GM19397 (cell line): ENCODE results near the gene C6orf136.

Experiments used
- ATAC-seq: cut with Tn5 transposase; IDR thresholded peaks from one replicate; pipeline ENCODE4 v1.9.1; 2021; ENCODE audit warnings: mild to moderate bottlenecking, moderate library complexity; ENCODE audit not compliant: unreplicated experiment

The C6orf136 gene

DNA sequence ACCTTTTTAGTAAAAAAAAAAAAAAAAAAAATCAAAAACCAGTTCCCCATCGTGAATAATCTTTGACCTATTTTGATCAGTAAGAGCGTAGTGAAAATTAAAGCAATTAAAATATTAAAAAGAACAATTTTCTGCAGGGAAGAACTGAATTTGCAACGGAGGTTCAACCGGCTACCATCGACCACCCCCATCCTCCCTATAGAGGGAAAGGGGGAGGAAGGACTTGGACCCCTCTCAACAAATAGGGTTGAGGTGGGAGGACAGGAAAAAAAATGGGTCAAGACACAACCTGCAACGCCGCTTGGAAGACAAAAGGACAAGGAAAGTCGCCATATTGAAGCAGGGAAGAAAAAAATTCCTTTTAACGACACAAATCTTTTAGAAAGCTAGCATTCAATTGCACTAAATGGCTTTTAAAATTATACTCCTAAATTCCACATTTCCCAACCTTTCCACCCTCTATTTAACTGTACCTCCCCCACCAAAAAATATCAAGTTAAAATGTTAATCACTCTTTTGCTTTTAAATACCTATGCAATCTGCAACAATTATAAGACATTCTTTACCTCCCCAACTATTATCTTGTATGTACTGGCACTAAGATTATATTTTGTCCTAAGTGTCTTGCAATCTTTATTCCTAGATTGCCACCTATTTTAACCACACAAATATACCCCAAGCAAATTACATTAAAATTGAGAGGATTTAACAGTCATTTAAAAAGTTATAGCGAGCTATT lies 31.5 kb upstream of the C6orf136 start:
- no peak for ATAC-seq

DNA sequence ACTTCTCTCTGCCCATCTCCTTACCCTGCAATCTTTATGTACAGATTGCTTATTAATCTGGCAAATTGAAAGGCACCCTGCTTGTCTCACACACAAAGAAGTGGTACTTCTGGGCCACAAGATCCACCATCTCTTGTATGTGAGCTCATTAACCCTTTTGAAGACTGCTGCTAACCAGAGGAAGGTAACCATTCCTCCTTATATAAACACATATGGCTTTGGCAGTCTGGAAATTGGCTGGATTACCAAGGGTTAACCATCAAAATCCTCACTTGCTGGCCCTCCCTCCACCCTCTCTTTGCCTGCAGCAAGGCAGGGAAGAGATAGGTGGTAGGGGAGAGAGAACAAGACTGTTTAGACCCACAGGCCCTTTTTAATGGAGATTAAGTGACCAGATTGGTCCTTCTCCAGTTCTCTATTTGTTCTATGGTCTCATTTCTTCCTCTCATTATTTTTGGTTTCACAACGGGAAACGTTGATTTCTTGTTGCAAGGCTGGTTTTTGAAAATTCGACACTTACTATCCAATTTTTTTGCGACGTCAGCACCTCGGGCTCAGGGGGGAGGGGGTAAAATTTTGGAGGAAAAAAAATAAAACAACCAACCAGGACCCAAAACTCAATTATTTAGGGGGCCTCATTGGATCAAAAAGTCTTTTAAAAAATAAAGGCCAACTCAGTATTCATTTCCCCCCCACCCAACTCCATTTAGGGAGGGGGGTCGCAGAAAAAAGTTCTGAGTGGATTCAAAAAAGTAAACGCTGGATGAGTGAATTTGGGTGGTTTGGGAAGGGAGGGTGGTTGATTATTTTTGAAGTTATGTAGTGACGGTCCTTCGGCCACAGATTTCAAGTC lies 30.7 kb upstream of the C6orf136 start:
- ATAC-seq, result no peak

DNA sequence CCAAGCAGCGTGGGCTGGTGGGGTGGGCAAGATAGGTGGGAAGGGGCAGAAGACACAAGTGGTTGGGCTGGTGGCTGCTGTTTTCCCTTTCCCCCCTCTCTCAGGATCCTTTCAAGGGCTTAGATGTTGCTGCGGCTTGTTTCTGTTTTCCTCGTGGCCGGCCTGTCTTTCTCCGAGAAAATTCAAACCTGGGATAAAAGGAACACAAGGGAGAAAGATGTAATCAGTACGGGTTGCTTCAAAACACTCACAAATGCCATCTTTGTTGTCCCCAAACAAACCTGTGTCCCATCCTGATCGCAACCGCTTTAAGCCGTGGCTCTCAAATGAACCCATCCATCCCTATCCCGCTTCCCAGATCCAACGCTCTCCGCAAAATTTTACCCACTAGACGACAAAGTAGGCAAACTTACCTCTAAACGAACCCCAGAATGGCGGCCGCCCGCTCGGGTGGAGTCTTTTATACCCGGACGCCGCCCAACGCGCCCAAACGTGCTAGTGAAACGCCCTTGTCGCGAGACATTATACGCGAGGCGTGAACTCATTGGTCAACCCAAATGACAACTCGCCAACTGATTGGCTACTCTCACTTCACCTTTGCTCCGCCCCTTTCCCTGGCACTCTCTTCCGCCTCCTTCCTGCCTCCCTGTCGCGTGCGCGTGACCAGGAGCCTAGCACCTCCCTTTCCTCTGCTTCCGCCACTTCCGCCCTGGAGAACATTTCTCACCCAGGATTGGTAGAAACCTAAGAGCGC lies 29.9 kb upstream of the C6orf136 start, which contains the start of gene PPP1R10:
Gene PPP1R10 (minus strand): TSS at position 433 of the 754 bp plus-strand sequence. CDS start 7,299 bp downstream, outside the sequence.
- peak; percentile 80 for ATAC-seq

DNA sequence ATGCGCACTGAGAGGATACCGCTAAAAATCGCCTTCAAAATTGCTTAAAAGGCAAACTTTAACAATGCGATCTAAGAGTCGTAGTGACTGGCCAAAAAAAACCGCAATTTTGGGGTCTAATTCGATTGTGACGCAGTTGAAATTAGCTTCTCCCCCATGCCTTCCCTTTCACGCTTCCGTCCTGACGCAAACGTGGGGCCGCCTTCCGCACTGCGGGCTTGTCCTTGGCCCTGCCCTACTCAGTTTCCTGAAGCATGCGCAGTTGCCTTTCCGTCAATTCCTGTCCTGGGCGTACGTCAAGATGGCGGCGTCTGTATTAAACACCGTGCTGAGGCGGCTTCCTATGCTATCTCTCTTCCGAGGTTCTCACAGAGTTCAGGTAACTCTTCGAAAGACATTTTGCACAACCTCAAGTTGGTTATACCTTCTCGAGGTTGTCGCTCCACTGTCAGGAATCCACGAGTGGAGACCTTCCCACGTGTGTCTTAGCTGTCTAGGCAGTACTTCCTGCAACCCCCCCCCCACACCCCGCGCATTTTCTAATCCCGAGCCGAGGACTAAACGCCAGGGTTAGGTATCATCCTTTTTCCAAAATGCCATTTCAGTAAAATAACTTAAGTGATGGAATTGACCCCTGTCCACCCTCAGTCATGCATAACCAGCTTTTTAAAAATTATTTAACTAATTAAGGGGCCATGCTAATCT lies 29.2 kb upstream of the C6orf136 start, which contains the start of gene MRPS18B:
Gene MRPS18B (plus strand): TSS at position 276 of the 705 bp plus-strand sequence. CDS start 26 bp downstream, at position 302.
- ATAC-seq, result peak; percentile 81

DNA sequence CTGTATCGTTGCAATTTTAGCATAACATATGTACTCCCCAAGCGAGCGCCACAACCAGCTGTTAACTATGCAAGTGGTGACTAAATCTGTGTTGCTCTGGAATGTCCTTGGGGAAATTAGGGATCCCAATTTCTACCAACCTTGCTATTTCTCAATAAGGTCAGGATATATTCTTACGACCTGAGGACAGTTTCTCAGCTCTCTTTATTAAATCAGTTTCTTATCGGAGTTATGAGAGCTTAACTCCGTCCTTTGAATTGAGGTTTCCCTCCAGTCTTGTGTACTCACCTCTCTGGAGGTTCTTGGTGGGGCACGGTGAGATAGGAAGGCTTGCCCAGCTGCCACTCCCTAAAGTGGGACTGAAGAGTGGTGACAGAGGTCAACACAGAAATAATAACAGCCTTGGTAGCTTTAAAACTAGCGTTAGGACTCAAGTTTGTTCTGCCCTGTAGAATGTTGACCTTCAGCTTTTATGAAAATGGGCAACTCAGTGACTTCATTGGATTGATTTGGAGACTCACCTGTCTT lies 28.6 kb upstream of the C6orf136 start:
- ATAC-seq, result no peak

DNA sequence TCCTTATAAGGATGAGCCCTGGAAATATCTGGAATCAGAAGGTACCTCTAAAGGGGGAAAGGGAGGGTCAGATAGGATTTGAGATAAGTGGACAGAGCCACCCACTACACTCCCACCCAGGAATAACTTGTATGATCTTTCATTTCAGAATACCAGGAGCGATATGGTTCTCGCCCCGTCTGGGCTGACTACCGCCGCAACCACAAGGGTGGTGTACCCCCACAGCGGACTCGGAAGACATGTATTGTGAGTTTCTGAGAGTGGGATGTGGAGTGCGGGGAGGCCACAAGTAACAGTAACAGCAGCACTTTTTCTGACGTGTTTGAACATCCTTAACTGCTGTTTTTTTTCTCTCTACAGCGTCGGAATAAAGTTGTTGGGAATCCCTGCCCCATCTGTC lies 27.4 kb upstream of the C6orf136 start:
- ATAC-seq, result no peak

DNA sequence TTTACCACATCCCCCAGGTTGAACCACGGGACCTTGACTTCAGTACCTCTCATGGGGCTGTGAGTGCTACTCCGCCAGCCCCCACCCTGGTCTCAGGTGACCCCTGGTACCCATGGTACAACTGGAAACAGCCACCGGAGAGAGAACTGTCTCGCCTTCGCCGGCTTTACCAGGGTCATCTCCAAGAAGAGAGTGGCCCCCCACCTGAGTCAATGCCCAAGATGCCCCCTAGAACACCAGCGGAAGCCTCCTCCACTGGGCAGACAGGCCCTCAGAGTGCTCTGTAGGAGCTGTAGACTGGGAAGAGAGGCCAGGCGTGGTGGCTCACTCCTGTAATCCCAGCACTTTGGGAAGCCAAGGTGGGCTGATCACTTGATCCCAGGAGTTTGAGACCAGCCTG lies 21.4 kb upstream of the C6orf136 start:
- ATAC-seq, result no peak

DNA sequence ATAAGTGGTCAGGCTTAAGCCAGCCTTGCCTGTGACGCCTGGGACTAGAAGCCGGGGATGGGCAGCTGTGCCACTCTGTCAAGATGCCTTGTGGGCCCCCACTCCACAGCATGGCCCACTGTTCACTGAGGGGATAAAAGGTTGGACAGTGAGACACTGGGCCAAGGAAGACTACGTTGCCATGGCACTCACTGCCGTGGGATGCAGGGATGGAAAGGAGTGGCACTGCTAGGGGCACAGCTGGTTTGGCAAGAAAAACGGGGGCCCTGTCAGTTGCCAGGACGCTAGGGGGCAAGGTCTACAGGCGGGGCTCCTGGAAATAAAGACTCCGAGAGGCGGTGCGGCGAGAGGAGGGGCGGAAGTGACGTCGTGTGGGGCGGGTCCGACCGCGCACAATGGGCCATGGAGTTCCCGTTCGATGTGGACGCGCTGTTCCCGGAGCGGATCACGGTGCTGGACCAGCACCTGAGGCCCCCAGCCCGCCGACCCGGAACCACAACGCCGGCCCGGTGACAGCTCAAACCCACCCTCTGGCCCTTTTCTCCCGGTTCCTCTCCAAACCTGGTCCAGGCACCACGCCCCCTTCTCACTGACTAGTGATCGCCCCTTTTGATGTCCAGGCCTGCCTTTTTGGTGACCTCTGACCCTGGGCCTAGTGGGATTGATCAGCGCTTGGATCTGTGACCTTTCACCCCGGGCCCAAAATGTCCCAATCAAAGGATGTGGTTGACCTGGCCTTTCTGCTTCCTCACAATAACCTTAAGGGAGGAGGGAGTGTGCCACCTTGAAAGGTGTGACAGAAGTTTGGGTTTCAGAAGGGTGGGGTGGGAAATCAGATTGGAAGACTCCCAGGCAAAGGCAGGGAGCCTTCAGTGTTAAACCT lies 20.2 kb upstream of the C6orf136 start, which contains the start of gene ATAT1:
Gene ATAT1 (plus strand): TSS at position 391 of the 883 bp plus-strand sequence.
- ATAC-seq, result peak; percentile 79

DNA sequence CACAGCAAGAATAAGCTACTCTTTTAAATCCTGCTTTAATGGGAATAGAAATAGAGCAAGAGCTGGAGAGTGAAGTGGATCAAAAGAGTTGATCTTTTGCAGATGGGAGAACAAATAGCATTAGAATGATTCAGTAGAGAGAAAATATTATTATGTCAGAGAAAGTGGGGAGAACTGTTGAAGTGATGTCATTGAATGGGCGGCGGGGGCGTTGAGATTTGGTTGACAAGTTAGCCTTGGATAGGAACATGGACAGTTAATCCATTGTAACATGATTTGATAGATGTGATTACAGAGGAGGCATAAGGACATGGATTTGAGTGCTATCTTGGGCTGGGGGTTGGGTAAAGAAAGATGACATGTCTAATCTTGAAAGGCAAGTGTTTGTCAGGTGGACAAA lies 11.1 kb upstream of the C6orf136 start:
- no peak for ATAC-seq

DNA sequence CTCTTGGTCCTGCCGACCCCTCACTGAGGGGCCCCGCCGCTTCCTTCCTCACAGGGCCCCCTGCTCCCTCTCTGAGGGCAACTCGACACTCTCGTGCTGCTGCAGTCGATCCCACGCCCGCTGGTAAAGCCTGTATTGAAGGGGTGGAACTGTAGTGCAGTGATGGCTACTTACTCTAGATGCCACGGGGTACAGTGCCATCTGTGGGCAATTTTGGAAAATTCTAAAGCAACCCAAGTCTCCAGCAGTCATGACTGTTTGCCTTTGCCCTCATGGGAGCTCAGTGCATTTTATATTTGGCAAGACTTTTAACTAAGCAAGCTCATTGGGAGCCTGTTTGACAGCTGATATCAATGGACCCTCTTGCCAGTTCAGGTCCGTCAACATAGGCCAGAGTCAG lies 6.5 kb upstream of the C6orf136 start:
- no peak for ATAC-seq

DNA sequence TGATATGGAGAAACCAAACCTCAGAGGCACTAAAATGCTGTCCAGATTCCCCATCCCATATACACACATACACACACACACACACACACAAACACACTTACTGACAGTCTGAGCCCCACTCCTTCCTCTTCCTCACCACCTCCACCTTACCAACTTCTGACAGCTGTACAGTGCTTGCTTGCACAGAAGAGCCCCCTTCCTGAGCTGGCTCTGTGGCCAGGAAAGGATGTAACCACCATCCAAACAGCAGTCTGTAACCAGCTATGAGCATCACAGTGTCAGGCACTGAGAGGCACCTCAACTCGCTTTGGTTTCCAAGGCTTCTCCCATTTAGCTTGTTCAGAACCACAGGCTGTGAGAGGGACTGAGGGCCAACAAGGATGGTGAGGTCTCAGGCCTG lies 5.9 kb upstream of the C6orf136 start:
- no peak for ATAC-seq

DNA sequence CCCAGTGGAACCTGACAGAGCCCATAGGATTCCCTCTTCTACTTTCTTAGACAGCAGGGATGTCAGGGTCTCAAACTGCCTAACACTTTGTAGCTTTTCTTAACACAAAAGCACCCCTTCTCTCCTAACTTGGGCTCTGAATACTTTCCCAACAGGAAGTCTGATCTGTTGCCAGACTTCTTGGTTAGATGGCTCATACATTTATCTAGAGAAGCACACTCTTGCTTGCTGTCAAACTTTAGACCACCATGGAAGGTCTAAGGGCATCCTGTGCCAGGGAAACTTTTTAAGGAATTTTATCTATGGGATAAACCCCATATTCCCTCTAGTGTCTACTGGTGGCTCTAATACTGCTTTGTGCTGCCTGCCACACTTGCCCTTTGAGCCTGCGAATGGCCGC lies 3.3 kb upstream of the C6orf136 start:
- ATAC-seq, result no peak

DNA sequence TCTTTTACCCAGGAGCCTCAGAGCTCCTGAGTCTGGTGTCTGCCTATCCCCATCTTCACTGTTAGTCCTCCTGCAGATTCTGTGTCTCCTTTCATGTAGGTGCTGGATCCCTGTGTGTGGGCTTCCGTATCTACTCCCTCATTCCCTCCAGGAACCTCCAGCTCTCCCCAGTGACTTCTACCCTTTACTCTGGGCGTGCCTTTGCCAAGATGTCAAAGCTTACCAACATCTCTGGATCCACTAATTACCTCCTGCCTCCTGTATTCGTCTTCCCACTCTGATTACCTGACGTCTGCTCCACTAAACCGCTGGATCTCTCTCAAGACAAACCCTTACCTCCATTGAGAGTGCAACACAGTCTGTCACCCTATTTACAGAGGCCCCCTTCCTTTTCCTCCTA lies 2.2 kb upstream of the C6orf136 start:
- ATAC-seq, result no peak

DNA sequence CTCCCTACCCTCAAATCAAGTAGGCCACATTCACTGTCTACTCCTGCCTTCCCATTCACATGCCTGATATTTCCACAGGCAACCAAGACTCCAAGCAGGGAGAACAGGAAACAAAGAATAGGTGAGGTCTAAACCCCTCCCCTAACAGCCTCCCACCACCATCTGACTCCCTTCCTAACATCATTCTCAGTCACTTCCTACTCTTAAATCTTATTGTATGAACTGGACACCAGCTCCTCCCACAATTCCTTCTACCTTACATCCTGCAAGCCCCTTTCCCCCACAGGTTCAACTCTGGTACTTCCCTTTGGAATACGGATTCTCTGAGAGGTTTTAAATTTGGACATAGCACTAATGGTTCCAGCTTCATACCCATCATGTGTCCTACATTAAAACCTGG lies 944 bp upstream of the C6orf136 start:
- no peak for ATAC-seq

DNA sequence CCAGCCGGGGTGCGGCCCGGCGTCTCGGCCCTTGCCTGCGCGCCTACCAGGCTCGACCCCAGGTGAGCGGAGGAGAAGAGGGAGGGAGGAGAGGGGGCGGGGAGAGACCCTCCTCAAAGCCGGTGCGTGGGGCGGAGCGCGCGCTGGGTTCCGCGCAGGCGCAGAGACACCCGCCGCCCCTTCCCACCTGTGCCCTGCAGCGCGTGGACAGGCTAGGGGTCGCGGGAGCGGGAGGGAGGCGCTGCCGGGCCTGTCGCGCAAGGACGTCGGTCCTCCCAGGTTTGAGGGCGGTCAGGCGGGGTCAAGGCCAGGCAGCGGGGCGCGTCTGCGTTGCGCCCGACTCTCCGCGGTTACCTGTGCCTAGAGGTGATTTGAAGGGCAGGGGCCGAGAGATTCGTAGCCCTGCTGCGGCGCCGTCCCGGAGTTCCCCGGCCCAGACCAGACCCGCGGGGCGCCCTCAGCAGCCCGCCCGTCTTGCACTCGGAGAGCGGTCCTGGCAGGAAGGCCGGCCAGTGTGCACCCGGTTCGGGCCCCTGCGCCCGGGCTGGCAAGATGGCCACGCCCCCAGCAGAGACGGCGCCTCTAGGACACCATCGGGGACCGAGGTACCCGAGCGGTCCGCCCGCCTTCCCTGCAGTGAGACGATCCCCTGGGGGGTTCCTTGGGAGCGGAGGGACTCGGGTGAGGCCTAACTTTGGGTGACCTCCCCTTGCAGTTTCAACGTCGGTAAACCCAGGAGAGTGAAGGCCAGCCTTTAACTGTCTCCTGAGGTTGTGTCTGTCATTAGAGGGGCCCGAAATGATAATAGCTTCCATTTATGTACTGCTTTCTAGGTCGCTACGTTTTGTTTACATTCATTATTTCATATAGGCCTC lies 546 bp downstream of the C6orf136 start:
- ATAC-seq, result peak; percentile 66

DNA sequence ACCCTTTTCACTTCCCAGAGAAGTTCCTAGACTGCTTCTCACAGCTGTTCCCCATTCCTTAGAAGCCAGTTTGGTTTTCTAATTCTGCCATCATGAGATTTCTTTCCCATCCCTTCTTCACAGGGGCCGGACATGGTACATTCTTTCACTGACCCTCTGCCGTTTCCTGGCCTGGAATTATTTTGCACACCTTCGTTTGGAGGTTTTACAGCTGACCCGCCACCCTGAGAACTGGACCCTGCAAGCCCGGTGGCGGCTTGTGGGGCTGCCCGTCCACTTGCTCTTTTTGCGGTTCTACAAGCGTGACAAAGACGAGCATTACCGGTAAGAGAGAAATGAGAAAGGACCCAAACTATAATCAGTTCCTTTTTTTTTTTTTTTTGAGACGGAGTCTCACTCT lies 4.2 kb downstream of the C6orf136 start:
- ATAC-seq, result no peak

DNA sequence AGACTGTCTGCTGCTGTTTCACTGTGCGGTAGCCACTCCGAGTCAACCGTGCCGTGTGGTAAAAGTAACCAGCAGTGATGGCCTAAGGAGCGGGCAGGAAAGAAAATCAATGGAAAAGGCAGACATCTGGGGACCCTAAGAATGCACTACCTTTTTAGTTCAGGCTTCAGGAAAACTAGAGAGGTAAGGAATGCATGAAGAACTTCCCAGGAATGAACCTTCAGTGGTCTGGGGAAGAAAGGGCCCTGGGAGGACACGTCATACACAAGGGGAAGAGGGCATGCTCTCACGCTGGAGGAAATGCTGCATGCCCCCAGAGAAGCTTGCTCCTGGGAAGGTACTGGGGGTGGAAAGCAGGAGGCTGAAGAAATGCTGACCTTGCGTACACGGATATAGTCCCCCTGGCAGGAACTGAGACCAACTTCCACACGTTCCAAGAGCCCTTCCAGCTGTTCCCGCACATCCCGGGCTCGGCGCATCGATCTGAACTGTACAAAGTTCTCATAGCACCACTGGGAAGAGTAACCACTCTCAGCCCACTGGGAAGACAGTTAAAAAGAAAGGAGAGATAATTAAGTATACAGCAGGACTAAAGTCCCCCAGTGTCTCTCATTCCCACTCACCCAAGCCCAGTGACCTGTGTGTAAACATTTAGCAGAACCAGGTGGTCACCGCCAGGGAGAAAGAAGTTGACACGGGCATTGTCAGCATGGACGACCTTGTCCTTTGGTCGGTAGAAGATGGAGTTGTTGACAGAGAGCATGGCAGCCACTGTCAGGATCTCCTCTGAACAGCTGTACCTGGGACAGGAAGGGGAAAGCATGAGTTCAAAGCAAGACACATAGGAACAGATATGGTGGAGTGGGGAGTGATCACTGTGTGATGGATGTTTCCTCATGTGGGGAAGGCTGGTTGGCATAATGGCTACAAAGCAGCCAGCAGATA lies 8.1 kb downstream of the C6orf136 start:
- no peak for ATAC-seq
